ENCODE results near the gene SOWAHA.

DNA sequence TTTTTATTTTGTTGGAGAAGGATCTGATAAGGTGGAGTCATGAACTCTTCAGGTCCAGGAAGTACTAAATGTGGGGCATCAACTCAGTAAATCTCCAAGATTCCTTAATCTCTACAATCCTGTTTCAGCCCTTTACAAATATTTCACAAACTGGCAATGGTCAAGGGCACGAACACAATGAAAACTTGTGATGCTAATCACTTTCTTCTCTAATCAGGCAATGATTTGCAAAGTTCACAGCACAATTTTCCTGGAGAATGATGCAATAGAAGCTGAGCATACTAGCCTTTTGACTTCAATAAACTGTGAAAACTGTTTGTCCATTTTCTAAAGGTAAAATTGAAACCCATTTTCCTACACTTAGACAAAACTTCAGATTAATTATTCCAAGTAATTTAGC is 36.2 kb downstream of the SOWAHA start:
- TF ChIP-seq, protein P1, sequence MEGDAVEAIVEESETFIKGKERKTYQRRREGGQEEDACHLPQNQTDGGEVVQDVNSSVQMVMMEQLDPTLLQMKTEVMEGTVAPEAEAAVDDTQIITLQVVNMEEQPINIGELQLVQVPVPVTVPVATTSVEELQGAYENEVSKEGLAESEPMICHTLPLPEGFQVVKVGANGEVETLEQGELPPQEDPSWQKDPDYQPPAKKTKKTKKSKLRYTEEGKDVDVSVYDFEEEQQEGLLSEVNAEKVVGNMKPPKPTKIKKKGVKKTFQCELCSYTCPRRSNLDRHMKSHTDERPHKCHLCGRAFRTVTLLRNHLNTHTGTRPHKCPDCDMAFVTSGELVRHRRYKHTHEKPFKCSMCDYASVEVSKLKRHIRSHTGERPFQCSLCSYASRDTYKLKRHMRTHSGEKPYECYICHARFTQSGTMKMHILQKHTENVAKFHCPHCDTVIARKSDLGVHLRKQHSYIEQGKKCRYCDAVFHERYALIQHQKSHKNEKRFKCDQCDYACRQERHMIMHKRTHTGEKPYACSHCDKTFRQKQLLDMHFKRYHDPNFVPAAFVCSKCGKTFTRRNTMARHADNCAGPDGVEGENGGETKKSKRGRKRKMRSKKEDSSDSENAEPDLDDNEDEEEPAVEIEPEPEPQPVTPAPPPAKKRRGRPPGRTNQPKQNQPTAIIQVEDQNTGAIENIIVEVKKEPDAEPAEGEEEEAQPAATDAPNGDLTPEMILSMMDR (IDR thresholded peaks at IDR 0.05; ENCODE audit: control extremely low read depth in 1 of 3, insufficient read depth in 1 of 3, low read depth in 1 of 3, low read length in 3 of 3) = no peak
- TF ChIP-seq SUZ12 (IDR thresholded peaks at IDR 0.05; ENCODE audit: low read length) (no peak), TAF1 (IDR thresholded peaks at IDR 0.05; ENCODE audit: low read depth, low read length) (no peak), EZH2 (IDR thresholded peaks at IDR 0.05; ENCODE audit: low read depth, low read length, severe bottlenecking) (no peak), CBX8 (IDR thresholded peaks at IDR 0.05; ENCODE audit: borderline replicate concordance, low read depth, low read length) (no peak)
- TF ChIP-seq, protein P2, sequence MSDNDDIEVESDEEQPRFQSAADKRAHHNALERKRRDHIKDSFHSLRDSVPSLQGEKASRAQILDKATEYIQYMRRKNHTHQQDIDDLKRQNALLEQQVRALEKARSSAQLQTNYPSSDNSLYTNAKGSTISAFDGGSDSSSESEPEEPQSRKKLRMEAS (IDR thresholded peaks at IDR 0.05) = no peak
